IMR-90 (cell line): Measurements from ENCODE around the gene LYSMD4. TPM values are rescaled to one million over a fixed set of nuclear protein-coding genes. Genes with fewer than 3 reads are reported as not detected.
"Not testable (repeated sequence)": the region's sequence is repeated elsewhere in the genome, so short reads cannot be mapped to it uniquely, and the experiment has no call there.

Experiments
- ATAC-seq: fragments of 200-7000 bp; cut with Tn5 transposase; 2 replicates; pipeline ENCODE4 v1.9.1; 2020; ENCODE audit warnings: low read depth, mild to moderate bottlenecking, moderate library complexity
- BruUV-seq: library from RNA; stranded (reverse); fragments of 400-500 nt; replicated peaks from 2 replicates; lab custom pipeline; 2021; lab: Mats Ljungman, UMichigan
- CTCF ChIA-PET: fragments of 300-600 bp; formaldehyde crosslinking; extraction: SDS; loops from one replicate; lab custom pipeline; 2021; ENCODE audit warnings: antibody characterized with exemption; lab: Yijun Ruan, JAX
- POLR2A ChIA-PET: fragments of 300-600 bp; sonication (Branson Sonifier 250); formaldehyde crosslinking; loops from one replicate; lab custom pipeline; 2022; ENCODE audit warnings: antibody characterized with exemption; ENCODE audit not compliant: unreplicated experiment; lab: Charles Lee
- DNase-seq: peaks from one replicate; pipeline ENCODE4 v3.0.0; 2013
- H2AFZ ChIP-seq: replicated peaks from 2 replicates; pipeline ENCODE3; 2013; ENCODE audit warnings: low read length, mild to moderate bottlenecking; ENCODE audit not compliant: poor library complexity
- H2AK5ac ChIP-seq: 2 replicates; pipeline ENCODE4 v1.6.1; 2013; ENCODE audit warnings: low read depth, low read length, inconsistent platforms
- H2AK9ac ChIP-seq: replicated peaks from 2 replicates; pipeline ENCODE3; 2013; ENCODE audit warnings: mild to moderate bottlenecking, low read depth, low read length, moderate library complexity; ENCODE audit not compliant: poor library complexity
- H2BK120ac ChIP-seq: 2 replicates; pipeline ENCODE4 v1.6.1; 2013; ENCODE audit warnings: low read depth, low read length, inconsistent platforms
- H2BK15ac ChIP-seq: 3 replicates; pipeline ENCODE4 v1.6.1; 2013; ENCODE audit warnings: low read depth, low read length, inconsistent platforms
- H2BK20ac ChIP-seq: 2 replicates; pipeline ENCODE4 v1.6.1; 2013; ENCODE audit warnings: low read depth, mild to moderate bottlenecking, inconsistent platforms, low read length, moderate library complexity
- H2BK5ac ChIP-seq: 2 replicates; pipeline ENCODE4 v1.6.1; 2013; ENCODE audit warnings: mild to moderate bottlenecking, low read depth, low read length, inconsistent platforms; ENCODE audit not compliant: poor library complexity, severe bottlenecking
- H3K14ac ChIP-seq: replicated peaks from 2 replicates; pipeline ENCODE4 v1.6.1; 2013; ENCODE audit warnings: low read depth, low read length, inconsistent platforms
- H3K18ac ChIP-seq: 2 replicates; pipeline ENCODE4 v1.6.1; 2013; ENCODE audit warnings: low read depth, low read length, control low read depth
- H3K23ac ChIP-seq: 2 replicates; pipeline ENCODE4 v1.6.1; 2013; ENCODE audit warnings: low read depth, low read length, inconsistent platforms
- H3K27ac ChIP-seq: 2 replicates; pipeline ENCODE4 v1.5.1; 2013; ENCODE audit warnings: mild to moderate bottlenecking, control low read depth, low read length; ENCODE audit not compliant: insufficient read depth
- H3K27me3 ChIP-seq: 2 replicates; pipeline ENCODE4 v1.6.1; 2013; ENCODE audit warnings: low read length; ENCODE audit not compliant: control insufficient read depth, insufficient read depth
- H3K36me3 ChIP-seq: 2 replicates; pipeline ENCODE4 v1.6.1; 2013; ENCODE audit warnings: low read length, mixed read lengths; ENCODE audit not compliant: control insufficient read depth, insufficient read depth
- H3K4ac ChIP-seq: 2 replicates; pipeline ENCODE4 v1.6.1; 2013; ENCODE audit warnings: low read depth, low read length, inconsistent platforms
- H3K4me1 ChIP-seq: 2 replicates; pipeline ENCODE4 v1.6.1; 2013; ENCODE audit warnings: low read length, mixed read lengths; ENCODE audit not compliant: control insufficient read depth, insufficient read depth
- H3K4me2 ChIP-seq: 2 replicates; pipeline ENCODE4 v1.6.1; 2013; ENCODE audit warnings: low read depth, mild to moderate bottlenecking, control low read depth, low read length, moderate library complexity
- H3K4me3 ChIP-seq: 2 replicates; pipeline ENCODE4 v1.5.1; 2013; ENCODE audit warnings: low read depth, mild to moderate bottlenecking, control low read depth, low read length, moderate library complexity; ENCODE audit not compliant: insufficient read depth
- H3K56ac ChIP-seq: 2 replicates; pipeline ENCODE4 v1.6.1; 2013; ENCODE audit warnings: low read length, inconsistent platforms; ENCODE audit not compliant: insufficient read depth; ENCODE audit errors: extremely low read depth
- H3K79me1 ChIP-seq, 2 experiments: 2 replicates each; pipeline ENCODE4 v1.6.1; 2013; ENCODE audit warnings: low read length in 2 of 2, inconsistent platforms in 1 of 2, low read depth in 1 of 2
- H3K9ac ChIP-seq: 2 replicates; pipeline ENCODE4 v1.6.1; 2013; ENCODE audit warnings: low read depth, low read length, control low read depth
- H3K9me1 ChIP-seq: 2 replicates; pipeline ENCODE4 v1.6.1; 2013; ENCODE audit warnings: low read length, inconsistent platforms; ENCODE audit not compliant: insufficient read depth
- H3K9me3 ChIP-seq: 2 replicates; pipeline ENCODE4 v1.6.1; 2013; ENCODE audit warnings: low read length; ENCODE audit not compliant: control insufficient read depth, insufficient read depth
- H4K20me1 ChIP-seq: 2 replicates; pipeline ENCODE4 v1.6.1; 2013; ENCODE audit warnings: low read length, inconsistent platforms; ENCODE audit not compliant: insufficient read depth
- H4K5ac ChIP-seq: 2 replicates; pipeline ENCODE4 v1.6.1; 2013; ENCODE audit warnings: mild to moderate bottlenecking, low read depth, low read length, control low read depth
- H4K8ac ChIP-seq, 2 experiments: 2 replicates each; pipeline ENCODE4 v1.6.1; 2013; ENCODE audit warnings: low read depth in 2 of 2, low read length in 2 of 2, control low read depth in 1 of 2, inconsistent platforms in 1 of 2
- H4K91ac ChIP-seq: 2 replicates; pipeline ENCODE4 v1.6.1; 2013; ENCODE audit warnings: low read depth, low read length, inconsistent platforms; ENCODE audit not compliant: insufficient read depth
- WGBS, 2 experiments: methylation state at CpG; one replicate each; pipeline versions ENCODE4 v1.1.5 to v1.1.7; 2013; ENCODE audit warnings: missing lambda C conversion rate in 2 of 2; ENCODE audit not compliant: insufficient read length in 1 of 2; ENCODE audit errors: extremely low coverage in 2 of 2; 5-methylcytosine and 5-hydroxymethylcytosine counted together
- dilution Hi-C: fragments of 300-500 bp; cut with HindIII; formaldehyde crosslinking; loops from one replicate; pipeline ENCODE4 v1.14.3; 2018; ENCODE audit warnings: low sequenced_read_pairs; ENCODE audit not compliant: unreplicated experiment
- in situ Hi-C: fragments of 300-500 bp; cut with MboI; formaldehyde crosslinking; loops from 3 replicates; pipeline ENCODE4 v1.14.3; 2019; ENCODE audit warnings: low sequenced_read_pairs, inconsistent platforms, mixed read lengths
- intact Hi-C: fragments of 100-400 bp; cut with micrococcal nuclease; formaldehyde crosslinking; loops from 2 replicates; pipeline ENCODE4 v1.10.0; 2022
- polyA plus RNA-seq, 3 experiments: library from polyadenylated mRNA; depleted of rRNA; stranded (reverse); fragments of >200 nt; gene quantifications; 2 replicates each; pipeline ENCODE4 v1.2.3, GENCODE V29; 2012; ENCODE audit warnings: low replicate concordance in 1 of 3
- total RNA-seq: library from RNA; depleted of rRNA; stranded (reverse); fragments of >200 nt; gene quantifications from 2 replicates; pipeline ENCODE4 v1.2.3, GENCODE V29; 2012

LYSMD4 gene
- total and polyA plus RNA-seq, 2 of the 4 experiments (the other 2 are of a cell fraction): 4.5 to 5.0 TPM

- H3K27me3 ChIP-seq, H3K9me3 ChIP-seq, H3K9ac ChIP-seq, H4K20me1 ChIP-seq, H2BK20ac ChIP-seq, H3K79me1 ChIP-seq, H3K4me2 ChIP-seq, H3K27ac ChIP-seq, H4K91ac ChIP-seq, POLR2A ChIA-PET, H3K23ac ChIP-seq, H3K4me3 ChIP-seq, dilution Hi-C loops, BruUV-seq, CTCF ChIA-PET, intact Hi-C loops, H3K36me3 ChIP-seq, H4K5ac ChIP-seq, H3K4me1 ChIP-seq, H4K8ac ChIP-seq, H3K4ac ChIP-seq, H2BK120ac ChIP-seq, H2BK15ac ChIP-seq, DNase-seq, H2AK9ac ChIP-seq, in situ Hi-C loops, H2BK5ac ChIP-seq, H3K9me1 ChIP-seq, H3K56ac ChIP-seq, H3K14ac ChIP-seq, H3K18ac ChIP-seq, H2AFZ ChIP-seq, H2AK5ac ChIP-seq: not testable (repeated sequence)
- whole genome bisulfite sequencing, 2 experiments: no CpG with 5 or more reads among the region's 4 CpGs
- ATAC-seq: peak; percentile 85
Observed at GRCh38 chr15:99782029-99782428, 48.8 kb upstream of the LYSMD4 start.
